BLaER1 treated with 17β-estradiol and CSF1 and Interleukin-3, amounts not matched to agents 10 nM and 100 nM (cell line): ENCODE results near the gene PIGN.
"Not testable (repeated sequence)": the region's sequence is repeated elsewhere in the genome, so short reads cannot be mapped to it uniquely, and the experiment has no call there.

Experiments used
- H3K27ac ChIP-seq, 11 experiments: shearing (Covaris generic); formaldehyde crosslinking; 2 replicates each; pipeline ENCODE4 v1.8.1; 2022
- H3K27me3 ChIP-seq, 11 experiments: shearing (Covaris generic); formaldehyde crosslinking; 2 replicates each; pipeline ENCODE4 v1.8.1; 2022
- H3K36me3 ChIP-seq, 11 experiments: shearing (Covaris generic); formaldehyde crosslinking; 2 replicates each; pipeline ENCODE4 v1.8.1; 2022
- H3K4me1 ChIP-seq, 10 experiments: shearing (Covaris generic); formaldehyde crosslinking; 2 replicates each; pipeline ENCODE4 v1.8.1; 2022
- H3K4me2 ChIP-seq, 11 experiments: shearing (Covaris generic); formaldehyde crosslinking; 2 replicates each; pipeline ENCODE4 v1.8.1; 2022
- H3K4me3 ChIP-seq, 10 experiments: shearing (Covaris generic); formaldehyde crosslinking; 2 replicates each; pipeline ENCODE4 v1.8.1; 2022
- H3K9ac ChIP-seq, 11 experiments: shearing (Covaris generic); formaldehyde crosslinking; 2 replicates each; pipeline ENCODE4 v1.8.1; 2022
- H3K9me3 ChIP-seq, 11 experiments: shearing (Covaris generic); formaldehyde crosslinking; replicated peaks in 1 of 11; 2 replicates each; pipeline ENCODE4 v1.8.1; 2022
- H4K20me1 ChIP-seq, 11 experiments: shearing (Covaris generic); formaldehyde crosslinking; 2 replicates each; pipeline ENCODE4 v1.8.1; 2022
- Cebpa-rat ChIP-seq, 11 experiments: shearing (Covaris generic); IDR thresholded peaks; 2 replicates each; pipeline ENCODE4 v1.8.1; 2022

The PIGN gene

DNA sequence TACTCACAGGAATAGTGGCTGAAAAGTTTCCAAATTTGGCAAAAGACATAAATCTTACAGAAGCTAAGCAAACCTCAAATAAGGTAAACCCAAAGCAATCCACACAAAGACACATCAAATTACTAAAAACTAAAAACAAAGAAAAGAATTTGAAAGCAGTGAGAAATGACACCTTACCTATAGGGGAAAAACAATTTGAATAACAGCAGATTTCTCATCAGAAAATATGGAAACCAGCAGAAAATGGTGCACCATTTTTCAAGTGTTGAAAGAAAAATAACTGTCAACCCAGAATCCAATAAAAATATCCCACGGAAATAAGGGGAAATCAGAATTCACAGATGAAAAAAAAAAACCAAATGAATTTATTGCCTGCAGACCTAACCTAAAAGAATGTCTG, 138.6 kb downstream of the PIGN start:
- TF ChIP-seq Cebpa-rat (IDR thresholded peaks at IDR 0.05) = no peak
- Histone ChIP-seq H3K9ac (no peak overlapping the region), H3K4me3 (no peak overlapping the region), H3K27ac (no peak overlapping the region), H3K4me1 (no peaks in the 10 kb centered on the region), H3K4me2 (no peak overlapping the region), H4K20me1 (no peaks in the 10 kb centered on the region), H3K9me3 (peaks cover 0 to 19% (median 9%) of the 10 kb centered on the region in 11 experiments; a peak in 13 of 22 replicates), H3K27me3 (no peaks in the 10 kb centered on the region), H3K36me3 (peaks cover 0 to 10% (median 6%) of the 10 kb centered on the region in 11 experiments; a peak in 5 of 22 replicates)

DNA sequence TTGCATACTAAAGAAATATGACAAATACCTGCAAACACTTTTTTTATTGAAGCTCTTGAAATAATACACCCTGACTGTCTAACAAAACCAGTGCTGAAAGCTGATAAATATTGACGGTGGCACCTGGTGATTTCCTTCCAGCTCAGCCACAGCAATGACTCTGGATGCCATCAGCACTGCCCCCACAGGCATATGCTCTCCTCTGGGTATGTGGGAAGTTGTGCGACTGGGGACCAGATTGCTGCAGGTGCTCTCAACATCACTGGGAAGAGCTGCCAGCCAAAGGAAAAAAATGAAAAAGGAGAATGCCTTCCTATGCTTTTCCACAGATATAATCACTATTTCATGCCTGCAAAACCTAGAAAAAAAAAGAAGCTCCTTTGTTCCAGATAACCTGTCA, 141.5 kb downstream of the PIGN start:
- Histone ChIP-seq H3K9ac (no peak overlapping the region), H3K36me3 (peaks cover 0 to 14% (median 5%) of the 10 kb centered on the region in 11 experiments; a peak in 6 of 22 replicates), H3K9me3 (peaks cover 0 to 19% (median 9%) of the 10 kb centered on the region in 11 experiments; a peak in 13 of 22 replicates), H3K4me3 (no peak overlapping the region), H4K20me1 (no peaks in the 10 kb centered on the region), H3K27me3 (no peaks in the 10 kb centered on the region), H3K4me2 (no peak overlapping the region), H3K27ac (no peak overlapping the region), H3K4me1 (no peaks in the 10 kb centered on the region)
- no peak for TF ChIP-seq Cebpa-rat (IDR thresholded peaks at IDR 0.05)

DNA sequence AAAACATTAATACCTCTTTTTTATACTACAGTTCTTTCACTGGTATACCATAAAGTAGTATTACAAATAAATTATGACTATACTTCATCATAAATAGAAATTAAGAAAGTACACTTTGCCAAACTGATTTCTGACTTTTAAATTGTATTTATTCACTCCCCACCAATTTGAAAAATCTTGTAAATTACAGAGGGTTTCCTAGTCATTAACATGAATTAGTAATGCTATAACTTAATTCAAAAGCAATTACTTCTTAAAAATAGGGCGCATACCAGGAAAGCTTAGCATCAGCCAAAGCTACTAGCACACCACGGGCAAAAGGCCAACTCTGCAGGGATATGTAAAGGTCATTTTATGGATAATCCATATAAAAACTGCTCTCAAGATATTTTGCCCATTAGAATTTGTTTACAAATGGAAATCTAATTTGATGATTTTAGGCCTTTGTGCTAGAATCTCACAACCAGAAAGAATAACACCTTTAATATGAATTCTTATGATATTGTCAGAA, 142.3 kb downstream of the PIGN start:
- Histone ChIP-seq H3K9ac (no peak overlapping the region), H4K20me1 (no peaks in the 10 kb centered on the region), H3K27ac (no peak overlapping the region), H3K4me2 (no peak overlapping the region), H3K4me3 (no peak overlapping the region), H3K9me3 (peaks cover 0 to 19% (median 9%) of the 10 kb centered on the region in 11 experiments; a peak in 13 of 22 replicates), H3K4me1 (no peaks in the 10 kb centered on the region), H3K27me3 (no peaks in the 10 kb centered on the region), H3K36me3 (peaks cover 0 to 14% (median 5%) of the 10 kb centered on the region in 11 experiments; a peak in 6 of 22 replicates)
- TF ChIP-seq Cebpa-rat (IDR thresholded peaks at IDR 0.05) = no peak

DNA sequence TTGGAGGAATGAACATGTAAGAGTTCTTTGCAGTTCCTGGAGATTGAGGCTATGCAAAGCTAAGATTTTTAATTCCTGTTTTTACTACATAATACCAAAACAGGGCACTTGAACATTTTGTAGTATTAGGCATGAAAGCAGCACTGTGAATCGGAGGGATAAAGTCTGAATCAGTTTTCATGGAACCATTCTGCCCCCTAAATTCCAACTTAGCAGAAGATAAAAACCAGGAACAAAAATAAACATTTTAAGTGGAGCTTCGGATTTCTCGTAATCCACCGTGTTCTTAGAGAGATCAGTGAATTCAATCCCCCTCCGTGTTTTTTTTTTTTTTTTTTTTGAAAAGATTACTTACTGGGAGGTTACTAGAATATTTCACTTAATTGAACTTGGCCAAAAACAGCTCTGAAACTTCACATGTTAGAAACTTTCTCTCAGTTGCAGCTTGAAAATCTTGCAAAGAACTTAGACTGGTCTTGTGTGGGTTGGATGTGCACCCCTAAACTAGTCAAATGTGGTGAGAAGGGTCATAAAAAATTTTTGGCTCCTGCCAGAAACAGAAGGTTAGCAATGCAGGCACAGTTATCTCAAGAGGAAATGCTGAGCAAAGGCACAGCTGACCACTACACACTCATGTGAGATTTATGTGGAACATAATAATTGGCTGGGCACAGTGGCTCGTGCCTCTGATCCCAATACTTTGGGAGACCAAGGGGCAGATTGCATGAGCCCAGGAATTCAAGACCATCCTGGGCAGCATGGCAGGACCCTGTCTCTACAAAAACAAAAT, 148.7 kb downstream of the PIGN start:
- Histone ChIP-seq H3K36me3 (peaks cover 0 to 6% (median 0%) of the 10 kb centered on the region in 11 experiments; a peak in 2 of 22 replicates), H4K20me1 (no peaks in the 10 kb centered on the region), H3K9ac (no peak overlapping the region), H3K4me2 (no peak overlapping the region), H3K4me1 (no peaks in the 10 kb centered on the region), H3K27ac (no peak overlapping the region), H3K9me3 (no peaks in the 10 kb centered on the region), H3K27me3 (no peaks in the 10 kb centered on the region), H3K4me3 (no peak overlapping the region)
- TF ChIP-seq Cebpa-rat (IDR thresholded peaks at IDR 0.05) = no peak

DNA sequence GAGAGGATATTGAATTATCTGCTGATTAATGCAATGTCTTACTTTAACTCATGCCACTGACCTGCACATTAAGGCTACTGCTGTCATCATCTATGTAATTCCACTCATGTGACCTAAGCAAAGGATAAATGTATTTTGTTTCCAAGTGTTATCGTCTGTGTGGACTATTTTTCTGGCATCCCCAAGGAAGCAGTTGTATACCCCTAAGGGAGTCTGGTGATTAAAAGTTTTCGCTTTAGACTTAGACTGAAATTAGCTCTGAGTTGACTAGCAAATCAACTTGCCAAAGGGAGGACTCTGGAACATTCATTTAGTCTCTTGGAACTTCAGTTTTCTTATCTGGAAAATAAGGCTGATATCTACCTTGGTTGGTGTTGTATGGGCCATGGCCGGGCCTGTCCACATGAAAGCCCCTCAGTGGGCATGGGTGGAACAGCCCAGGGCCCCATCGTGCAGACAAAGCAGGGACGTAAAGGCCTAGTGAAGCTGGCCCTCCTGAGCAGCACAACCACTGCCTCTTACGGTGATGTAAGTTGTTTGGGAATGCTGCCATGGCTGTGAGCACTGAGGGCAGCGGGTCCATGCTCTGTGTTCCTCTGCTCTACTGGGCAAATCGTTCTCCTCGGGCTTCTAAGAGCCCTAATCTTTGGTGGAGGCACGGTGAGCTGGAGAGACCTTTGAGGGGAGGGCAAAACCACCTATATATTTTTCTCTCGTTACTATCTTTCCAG, 149.7 kb downstream of the PIGN start:
- Histone ChIP-seq H3K36me3 (peaks cover 0 to 6% (median 0%) of the 10 kb centered on the region in 11 experiments; a peak in 2 of 22 replicates), H3K9ac (no peak overlapping the region), H4K20me1 (no peaks in the 10 kb centered on the region), H3K9me3 (no peaks in the 10 kb centered on the region), H3K27ac (no peak overlapping the region), H3K4me1 (no peaks in the 10 kb centered on the region), H3K4me2 (no peak overlapping the region), H3K27me3 (no peaks in the 10 kb centered on the region), H3K4me3 (no peak overlapping the region)
- TF ChIP-seq Cebpa-rat (IDR thresholded peaks at IDR 0.05) = no peak

DNA sequence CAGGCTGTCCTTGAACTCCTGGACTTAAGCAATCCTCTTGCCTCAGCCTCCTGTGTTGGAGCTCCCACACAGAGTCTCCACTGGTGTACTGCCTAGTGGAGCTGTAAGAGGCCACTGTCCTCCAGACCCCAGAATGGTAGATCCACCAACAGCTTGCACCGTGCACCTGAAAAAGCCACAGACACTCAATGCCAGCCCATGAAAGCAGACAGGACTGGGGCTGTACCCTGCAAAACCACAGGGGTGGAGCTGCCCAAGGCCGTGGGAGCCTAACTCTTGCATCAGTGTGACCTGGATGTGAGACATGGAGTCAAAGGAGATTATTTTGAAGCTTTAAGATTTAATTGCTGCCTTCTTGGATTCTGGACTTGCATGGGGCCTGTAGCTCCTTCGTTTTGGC, 152.6 kb downstream of the PIGN start:
- H3K4me1 ChIP-seq = not testable (repeated sequence)

DNA sequence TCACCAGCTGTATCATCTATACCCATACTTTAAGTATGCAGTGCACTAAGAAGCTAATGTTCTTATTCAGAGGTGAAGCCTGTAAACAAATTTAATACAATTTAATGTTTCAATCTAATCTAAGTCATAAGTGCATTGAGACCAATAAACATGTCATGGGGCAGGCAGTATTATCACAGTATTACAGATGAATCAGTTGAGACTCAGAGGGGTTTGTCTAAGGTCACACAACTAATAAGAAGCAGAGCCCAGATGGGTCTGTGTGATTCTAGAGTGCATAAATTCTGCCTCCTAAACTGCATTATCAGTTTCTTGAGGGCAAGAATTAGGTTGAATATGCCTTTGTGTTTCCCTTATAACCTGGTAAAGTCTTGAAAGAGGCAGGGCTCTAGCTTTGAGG, 153.1 kb downstream of the PIGN start:
- H3K9me3 ChIP-seq = no peaks in the 10 kb centered on the region
- no peaks in the 10 kb centered on the region for H4K20me1 ChIP-seq
- no peaks in the 10 kb centered on the region for H3K4me1 ChIP-seq
- no peak overlapping the region for H3K9ac ChIP-seq
- H3K27me3 ChIP-seq = 0 out of 22 replicates have a peak, but pooled peaks cover 0 to 6% (median 0%) of the 10 kb centered on the region in 11 experiments
- H3K4me3 ChIP-seq = no peak overlapping the region
- H3K4me2 ChIP-seq = no peak overlapping the region
- no peak for TF ChIP-seq Cebpa-rat (IDR thresholded peaks at IDR 0.05)
- no peaks in the 10 kb centered on the region for H3K36me3 ChIP-seq
- no peak overlapping the region for H3K27ac ChIP-seq

More for the DNA sequence above, 152.6 kb downstream of the PIGN start:
- H3K9me3 ChIP-seq, H4K20me1 ChIP-seq, H3K27ac ChIP-seq, H3K9ac ChIP-seq, H3K36me3 ChIP-seq, H3K27me3 ChIP-seq, H3K4me2 ChIP-seq, H3K4me3 ChIP-seq: not testable (repeated sequence)

DNA sequence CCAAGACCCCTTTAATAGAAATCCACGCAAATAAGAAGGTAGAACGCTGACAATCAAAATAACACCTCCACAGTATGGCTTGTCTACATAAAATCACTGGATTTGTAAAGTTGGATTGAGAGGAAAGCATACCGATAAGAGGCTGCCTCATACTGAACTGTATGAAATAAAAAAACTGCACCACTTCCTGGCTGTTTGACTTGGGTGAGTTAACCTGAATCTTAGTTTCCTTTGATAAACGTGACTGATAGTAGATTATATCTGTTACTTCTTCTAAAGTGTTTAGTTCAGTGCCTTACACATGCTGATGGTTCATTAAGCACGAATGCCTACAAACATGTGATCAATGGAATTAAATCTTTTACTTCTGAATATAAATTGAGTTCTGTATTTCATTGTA, 153.6 kb downstream of the PIGN start:
- Histone ChIP-seq H3K4me2 (no peak overlapping the region), H4K20me1 (no peaks in the 10 kb centered on the region), H3K36me3 (no peaks in the 10 kb centered on the region), H3K9ac (no peak overlapping the region), H3K4me3 (no peak overlapping the region), H3K4me1 (no peaks in the 10 kb centered on the region), H3K9me3 (no peaks in the 10 kb centered on the region), H3K27ac (no peak overlapping the region), H3K27me3 (0 out of 22 replicates have a peak, but pooled peaks cover 0 to 6% (median 0%) of the 10 kb centered on the region in 11 experiments)
- TF ChIP-seq Cebpa-rat (IDR thresholded peaks at IDR 0.05) = no peak
